Left kidney (tissue), 2 donors: ENCODE data around the gene PRKCA. TPM values are rescaled to one million over a fixed set of nuclear protein-coding genes. Genes with fewer than 3 reads are reported as not detected.

ENCODE experiments used
- DNase-seq: peaks from one replicate; pipeline ENCODE4 v3.0.0-alpha.2; 2013
- polyA plus RNA-seq: library from polyadenylated mRNA; unstranded; fragments of 120-200 nt; gene quantifications from one replicate; pipeline ENCODE4 v1.2.1, GENCODE V29; 2013; ENCODE audit not compliant: insufficient read length

Gene PRKCA
- polyA plus RNA-seq, 1 donor = 26.9 TPM

DNA sequence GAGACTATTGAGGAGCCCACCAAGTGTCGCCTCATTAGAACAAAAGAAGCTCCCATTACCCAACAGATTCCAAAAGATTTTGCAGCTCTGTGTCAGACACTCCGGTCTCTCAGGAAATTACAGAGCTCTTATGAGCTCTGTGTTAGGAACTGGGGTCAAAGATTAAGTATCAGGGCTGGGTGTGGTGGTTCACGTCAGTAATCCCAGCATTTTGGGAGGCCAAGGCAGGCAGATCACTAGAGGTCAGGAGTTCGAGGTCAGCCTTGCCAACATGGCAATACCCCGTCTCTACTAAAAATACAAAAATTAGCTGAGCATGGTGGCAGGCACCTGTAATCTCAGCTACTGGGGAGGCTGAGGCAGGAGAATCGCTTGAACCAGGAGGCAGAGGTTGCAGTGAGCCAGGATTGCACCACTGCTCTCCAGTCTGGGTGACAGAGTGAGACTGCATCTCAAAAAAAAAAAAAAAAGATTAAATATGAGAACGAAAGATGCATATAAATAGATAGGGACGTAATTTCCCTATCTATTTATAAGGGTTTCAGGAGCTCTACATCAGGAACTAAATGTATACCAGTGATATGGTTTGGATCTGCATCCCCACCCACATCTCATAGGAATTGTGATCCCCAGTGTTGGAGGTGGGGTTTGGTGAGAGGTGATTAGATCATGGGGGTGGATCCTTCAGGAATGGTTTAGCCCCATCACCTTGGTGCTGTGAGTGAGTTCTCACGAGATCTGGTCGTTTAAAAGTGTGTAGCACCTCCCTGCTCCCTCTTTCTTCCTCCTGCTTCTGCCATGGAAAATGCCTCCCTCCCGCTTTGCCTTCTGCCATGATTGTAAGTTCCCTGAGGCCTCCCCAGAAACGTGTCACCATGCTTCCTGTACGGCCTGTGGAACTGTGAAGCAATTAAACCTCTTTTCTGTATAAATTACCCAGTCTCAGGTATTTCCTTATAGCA lies 111.4 kb downstream of the PRKCA start:
- DNase-seq = no peak

DNA sequence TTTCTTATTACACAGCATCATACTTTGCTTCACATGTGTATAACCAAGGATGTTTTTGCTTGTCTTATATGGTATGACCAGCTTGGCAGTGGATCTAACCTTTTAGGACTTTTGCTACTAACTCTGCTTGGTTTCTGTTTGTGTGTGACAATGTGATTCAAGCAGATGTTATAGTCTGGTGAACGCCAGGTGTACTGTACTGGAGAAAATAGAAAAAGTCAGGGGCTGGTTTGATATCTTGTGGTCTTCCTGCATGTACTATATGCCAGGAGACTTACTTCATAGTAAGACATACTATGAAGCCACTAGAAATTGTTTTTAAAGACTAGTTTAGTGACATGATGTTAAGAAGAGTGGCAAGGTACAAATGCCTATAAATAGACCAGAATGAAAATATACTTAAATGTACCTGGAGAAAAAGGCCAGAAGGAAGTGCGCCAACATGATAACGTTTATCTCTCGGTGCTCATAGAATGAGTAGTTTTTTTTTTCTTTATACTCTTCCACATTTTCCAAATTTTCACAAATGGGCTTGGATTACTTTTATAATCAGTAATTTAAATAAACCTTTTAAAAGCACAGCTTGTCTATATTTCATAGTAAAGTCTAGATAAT lies 112.3 kb downstream of the PRKCA start:
- DNase-seq = no peak

DNA sequence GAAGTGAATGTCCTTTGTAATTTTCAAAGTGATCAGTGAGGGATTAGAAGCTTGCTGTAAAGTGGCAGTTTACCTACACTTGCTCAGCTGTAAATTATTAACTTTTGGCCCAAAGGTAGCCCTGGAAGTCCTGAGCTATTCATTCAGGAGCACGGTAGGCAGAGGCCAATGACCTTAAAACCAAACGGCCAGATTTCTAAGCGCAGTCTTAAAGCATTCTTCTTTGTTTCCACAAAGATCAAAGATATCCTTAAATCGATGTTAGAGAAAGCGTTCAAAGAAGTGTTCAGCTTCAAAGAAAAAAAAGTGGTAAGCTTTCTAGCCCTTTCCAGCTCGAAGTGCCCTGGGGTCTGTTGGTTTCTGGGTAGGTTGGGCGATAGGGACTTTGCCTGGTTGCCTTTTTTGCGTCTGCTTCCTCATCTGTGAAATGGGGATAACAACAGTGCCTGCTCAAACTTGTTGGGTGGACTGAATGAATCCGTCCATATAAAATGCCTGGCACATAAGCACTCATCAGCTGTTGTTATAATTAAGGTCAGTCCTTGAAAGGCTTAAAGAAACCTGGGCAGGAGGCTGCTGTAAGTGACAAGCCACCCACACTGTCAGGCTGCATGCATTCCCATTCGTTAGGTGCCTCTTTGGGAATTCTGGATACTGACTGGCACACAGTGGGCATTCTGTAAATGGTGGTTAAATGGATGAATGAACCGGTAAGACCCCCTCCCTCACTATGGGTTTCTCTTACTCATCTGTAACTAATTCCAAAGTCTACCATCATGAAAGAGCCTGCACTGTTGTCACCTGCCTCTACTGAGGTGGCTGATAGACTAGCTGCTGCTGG lies 113.2 kb downstream of the PRKCA start:
- DNase-seq = no peak

DNA sequence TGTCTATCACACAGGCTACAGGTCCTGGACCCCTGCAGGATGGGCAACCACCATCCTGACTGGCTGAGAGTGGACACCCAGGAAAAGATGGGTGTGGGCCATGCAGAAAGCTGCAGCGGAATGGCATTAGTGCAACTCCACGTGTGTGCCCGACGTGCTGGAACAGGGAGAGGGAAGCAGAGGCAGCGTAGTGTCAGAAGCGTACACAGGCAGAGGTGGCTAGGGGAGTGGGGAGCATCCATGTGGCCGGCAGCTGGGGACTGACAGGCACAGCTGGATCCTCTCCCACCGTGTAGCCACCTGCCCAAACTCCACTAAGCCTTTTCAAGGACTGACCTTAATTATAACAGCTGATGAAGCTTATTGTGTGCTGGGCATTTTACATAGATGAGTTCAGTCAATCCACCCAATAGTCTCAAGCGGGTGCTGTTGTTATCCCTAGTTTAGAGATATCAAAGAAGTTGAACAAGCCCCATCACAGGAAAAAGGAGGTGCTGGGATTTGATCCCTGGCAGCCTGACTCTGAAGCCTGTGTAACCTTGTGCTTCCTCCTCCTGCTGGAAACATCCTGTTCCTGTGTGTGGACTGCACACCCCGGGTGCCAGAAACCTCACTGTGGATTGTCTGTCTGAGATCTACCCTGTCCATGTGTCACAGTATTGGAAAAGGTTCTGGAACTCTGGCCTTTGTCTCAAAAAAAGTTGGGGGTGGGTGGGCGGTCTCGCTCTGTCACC lies 114.0 kb downstream of the PRKCA start:
- DNase-seq = no peak

DNA sequence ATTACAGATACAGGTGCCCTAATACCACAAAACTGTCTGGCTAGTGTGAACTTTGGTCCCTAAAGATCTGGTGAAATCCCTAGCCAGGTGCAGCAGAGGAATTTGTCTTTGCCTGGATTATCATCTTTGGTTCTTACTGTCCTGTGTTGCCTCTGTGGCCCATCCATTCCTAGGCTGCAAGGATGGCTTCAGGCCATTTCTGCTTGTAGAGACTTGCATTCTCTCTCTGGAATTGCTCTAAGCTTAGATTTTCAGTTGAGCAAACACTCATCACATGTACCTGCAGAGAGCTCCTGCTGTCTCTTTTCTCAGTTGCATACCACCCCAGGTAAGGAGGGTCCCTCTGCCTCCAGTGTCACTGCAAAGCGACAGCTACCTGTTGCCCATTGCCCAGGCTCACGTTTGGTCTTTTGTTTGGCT lies 114.9 kb downstream of the PRKCA start:
- no peak for DNase-seq

DNA sequence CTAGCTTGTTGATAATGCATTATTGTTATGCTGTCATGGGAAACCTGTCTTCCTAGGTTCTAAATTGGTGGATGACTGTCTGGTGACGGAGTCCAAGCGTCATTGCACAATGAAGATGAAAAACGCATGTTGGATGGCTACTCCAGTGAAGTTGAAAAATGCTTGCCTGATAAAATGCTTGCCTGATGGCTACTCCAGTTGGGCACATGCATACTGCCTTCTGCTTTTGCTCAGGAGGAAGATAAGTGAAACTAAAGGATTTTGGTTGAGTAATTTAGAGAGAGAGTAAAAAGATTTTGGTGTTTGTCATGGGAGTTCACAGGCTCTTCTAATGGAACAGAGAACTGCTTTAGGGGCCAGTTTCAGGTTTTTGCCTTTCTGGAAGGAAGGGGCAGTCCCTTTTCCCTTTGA lies 118.6 kb downstream of the PRKCA start:
- no peak for DNase-seq

DNA sequence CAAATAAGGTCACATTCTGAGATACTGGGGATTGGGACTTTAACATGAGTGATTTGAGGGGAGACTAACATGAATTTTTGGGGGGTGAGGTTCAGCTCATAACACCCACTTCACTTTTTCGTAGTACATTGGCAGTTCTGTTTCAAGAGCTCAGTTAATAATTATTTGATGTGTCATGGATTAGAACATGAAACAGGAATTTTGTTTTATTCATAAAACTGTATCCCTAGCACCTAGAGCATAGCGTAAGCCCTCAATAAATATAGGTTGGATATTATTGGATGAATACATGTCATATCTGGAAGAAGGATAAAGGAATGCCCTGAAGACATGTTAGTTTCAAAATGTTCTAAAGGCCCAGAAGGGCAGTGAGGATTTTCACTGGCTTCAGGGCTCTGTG lies 119.8 kb downstream of the PRKCA start:
- DNase-seq = no peak

DNA sequence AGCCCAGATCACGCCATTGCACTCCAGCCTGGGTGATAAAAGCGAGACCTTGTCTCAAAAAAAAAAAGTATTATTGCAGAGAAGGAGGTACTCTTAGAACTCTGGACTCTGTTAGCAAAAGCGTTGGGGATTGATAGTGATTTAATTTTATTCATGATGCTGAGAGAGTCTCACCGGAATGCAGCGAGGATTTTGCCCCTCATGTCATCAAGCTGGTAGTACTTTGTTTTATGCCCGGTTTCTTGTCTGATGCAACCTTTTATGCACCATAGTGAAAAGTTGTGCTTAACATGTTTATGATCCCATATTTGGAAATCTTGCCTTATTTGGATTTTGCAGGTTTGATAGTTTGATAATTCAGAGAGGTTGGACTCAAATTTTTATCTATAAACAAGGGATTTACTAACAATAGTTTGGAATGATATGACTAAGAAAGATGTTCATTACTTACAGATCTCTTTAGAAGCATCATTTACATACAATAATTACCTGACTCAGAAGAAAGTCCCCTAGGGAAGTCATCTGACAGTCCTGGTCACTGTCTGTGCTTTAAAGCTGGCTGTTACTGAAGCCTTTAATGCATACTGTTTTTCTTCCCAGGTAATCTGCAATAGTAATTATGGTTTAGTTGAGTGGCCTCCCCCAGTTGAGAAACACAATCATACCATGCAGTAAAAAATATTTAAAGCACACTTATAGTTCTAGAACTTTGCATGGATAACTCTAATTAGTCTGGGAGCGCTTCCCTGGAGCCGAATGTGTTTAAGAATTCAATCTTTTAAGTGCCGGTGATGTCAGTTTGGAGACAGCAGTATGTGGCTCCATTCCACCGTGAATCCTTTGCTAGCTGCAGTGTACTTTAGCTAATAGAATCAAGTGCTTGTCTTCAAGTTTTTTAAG lies 120.9 kb downstream of the PRKCA start:
- no peak for DNase-seq

DNA sequence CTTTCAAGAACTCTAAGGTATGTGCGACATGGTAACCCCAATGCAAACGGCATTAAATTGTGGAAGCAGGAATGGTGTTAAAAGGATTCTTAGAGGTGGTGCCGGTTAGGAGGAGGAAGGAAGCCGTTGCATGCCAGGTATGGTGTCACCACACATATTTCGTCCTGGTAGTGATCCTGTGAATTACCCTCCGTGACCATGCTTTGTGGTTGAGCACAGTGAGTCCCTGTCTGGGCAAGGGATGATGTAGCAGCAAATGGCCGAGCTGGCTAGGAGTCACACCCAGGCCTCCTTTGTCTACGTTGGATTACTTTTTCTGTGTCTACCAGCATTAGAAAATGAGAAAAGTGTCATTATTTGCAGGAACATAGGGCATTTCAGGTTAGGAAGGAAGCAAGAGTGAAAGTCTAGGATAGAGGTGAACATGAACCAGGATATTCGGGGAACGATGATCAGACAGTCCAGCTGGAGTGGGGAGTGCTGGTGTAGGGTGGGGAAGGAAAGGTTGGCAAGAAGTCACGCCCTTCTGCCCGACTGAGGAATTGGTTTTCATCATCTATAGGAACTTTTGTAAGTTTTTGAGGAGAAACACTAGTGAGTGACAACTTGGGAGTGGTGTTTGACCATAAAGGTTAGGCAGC lies 123.5 kb downstream of the PRKCA start:
- no peak for DNase-seq

DNA sequence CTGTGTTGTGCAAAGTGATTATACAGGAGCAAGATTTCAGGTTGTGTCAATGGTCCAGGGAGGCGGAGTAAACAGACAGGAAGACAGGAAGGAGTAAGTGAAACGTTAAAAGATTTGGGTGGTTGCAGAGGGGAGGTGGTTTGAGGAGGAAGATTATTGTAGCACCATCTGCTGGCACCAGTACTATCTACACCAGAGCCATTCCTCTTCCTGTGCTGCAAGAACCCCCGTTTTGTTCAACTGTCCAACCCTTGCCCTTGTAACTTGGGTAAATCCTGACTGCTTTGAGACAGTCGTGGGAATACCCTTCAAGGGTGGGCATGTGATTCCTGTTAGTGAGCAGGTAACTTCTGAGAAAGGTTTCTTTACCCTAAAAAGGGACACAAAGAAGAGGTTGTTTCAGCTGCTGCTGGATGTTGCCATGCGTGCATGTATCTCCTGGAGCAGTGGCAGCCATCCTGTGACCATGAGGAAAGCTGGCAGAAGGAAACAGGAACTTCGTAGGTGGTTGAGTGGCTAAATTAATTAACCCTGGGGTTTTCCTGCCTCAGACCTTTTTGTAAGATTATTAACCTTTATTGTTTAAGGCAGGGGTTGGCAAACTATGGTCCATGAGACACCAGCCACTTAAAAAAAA lies 124.1 kb downstream of the PRKCA start:
- no peak for DNase-seq

DNA sequence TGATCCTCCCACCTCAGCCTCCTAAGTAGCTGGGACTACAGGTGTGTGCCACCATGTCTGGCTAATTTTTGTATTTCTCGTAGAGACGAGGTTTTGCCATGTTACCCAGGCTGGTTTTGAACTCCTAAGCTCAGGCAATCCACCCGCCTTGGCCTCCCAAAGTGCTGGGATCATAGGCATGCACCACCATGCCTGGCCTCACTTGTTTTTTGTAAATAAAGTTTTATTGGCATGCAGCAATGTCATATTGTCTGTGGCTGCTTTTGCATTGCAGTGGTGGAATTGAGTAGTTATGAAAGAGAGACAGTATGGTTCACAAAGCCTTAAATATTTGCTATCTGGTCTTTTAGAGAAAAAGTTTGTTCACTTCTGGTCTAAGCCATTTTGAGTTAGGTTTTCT lies 124.7 kb downstream of the PRKCA start:
- DNase-seq = no peak

DNA sequence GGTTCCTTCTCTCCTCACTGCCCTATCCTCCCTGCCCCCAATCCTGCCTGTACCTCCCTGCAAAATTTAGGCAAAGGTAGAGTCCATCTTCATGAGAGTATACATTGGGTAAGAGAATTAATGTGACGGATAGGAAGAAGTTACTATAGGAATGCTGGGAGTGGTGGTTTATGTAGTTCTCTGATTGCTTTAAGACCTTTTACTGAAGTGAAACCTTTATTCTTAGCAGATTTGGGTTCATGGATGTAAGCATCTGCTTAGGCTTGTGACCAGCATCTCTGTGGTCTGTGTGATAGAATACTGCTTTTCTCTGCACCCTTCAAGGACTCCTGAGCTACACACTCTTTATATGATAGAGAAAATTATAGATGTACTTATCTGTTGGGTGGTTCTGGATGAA lies 127.3 kb downstream of the PRKCA start:
- DNase-seq = no peak

DNA sequence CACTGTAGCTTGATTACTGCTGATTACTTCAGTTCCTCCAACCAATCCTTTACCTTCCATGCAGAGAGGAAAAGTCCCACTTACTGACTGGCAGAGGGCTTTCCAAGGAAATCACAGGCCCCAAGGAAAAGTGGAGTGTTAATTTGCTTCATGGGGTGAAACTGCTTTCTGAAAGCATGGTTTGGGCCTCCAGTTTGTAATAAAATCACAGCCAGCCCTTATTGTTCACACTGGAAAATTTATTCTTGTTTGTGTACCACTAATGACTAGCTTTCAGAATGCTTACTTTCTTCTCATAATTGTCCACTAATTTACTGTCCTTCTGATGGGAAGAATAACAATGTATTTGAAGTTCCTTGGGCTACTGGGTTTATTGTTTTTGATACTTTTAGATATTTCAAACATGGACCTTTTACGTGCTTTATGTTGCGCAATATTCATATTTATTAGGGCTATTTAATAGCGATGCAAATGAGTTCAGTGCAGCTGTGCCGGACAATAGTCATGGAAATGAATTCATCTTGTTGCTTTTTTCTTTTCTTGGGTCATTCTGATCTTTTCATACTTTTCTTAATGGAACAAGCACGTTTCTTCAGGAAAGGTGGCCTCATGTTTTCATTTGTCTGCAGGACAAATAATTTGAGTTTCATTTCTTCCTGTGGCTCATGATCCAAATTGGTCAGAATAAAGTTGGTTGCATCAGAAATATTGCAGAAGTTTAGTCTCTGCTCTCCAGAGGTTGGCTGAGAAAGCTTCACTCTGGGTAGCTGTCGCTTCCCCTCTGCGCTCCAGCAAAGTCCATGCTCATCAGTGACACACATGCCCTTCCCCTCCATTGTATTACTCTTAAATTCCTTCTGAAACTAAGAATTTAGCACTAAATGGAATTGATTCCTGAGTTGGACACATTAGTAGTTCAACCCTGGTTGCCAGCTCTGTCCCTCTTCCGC lies 128.7 kb downstream of the PRKCA start:
- no peak for DNase-seq

DNA sequence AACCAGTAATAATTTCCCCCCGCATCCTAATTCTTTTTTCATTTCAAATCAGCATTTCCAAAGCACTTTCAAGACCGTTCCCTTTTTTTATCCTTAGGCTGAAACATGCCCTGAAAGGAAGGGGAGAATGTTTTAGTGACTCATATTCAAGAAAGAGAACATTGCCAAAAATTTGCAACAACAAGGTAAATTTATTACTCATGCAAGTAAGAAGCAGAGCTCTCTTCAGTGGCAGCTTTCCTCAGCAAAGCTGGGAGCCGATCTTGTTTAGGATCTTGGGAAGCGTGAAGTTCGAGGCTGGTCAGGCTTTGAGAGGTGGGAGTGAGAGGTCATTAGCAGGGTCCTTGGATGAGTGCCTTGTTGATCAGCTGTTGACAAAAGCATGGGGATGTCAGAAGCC lies 129.5 kb downstream of the PRKCA start:
- DNase-seq = no peak

DNA sequence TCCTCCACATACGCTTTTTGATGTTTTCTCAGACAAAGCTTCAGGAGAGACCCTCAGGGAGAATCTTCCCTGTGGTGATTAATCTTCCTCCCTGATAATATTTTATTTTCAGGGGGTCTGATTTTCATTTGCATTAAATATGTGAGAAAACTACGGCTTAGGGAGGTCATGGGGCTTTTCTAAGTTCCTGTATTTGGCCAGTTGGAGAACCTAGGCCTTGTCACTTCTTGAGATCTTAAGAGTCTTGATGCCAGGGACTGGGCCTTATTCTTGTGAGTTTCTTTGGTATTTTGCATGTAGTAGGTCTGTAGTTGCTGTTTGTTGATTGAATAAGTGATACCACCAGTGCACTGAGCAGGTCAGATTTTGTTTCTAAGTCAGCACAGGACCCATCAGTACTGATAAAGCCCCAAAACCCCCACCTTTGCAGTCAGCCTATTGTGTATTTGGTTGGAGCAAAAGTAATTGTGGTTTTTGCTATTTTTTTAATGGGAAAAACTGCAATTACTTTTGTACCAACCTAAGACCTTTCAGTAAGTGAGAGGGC lies 130.1 kb downstream of the PRKCA start:
- no peak for DNase-seq

DNA sequence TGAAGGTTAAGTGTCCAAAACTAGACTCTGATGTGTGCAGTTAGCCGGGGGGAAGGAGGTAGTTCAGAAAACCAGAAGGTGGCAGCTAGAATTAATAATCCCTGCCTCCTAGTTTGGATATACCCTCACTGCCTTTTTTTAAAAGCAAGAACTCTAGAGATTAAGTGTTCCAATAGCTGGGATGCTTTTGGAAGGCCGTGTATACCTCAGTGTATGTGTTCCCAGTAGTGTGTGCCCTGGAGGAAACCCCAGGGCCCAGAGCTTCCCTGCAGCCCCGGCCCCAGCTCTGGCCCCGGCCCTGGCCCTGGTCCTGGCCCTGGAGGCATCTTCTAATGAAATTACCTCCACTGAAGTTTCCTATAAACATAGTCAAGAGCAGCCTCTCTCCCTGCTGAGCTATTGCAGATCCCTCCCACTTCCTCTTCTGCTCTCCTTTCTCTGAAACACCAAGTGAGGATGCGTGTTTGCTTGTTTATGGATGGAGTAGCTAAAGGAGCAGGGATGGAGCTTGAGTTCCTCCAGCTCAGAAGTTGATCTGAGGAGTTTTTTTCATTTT lies 130.7 kb downstream of the PRKCA start:
- DNase-seq = no peak

DNA sequence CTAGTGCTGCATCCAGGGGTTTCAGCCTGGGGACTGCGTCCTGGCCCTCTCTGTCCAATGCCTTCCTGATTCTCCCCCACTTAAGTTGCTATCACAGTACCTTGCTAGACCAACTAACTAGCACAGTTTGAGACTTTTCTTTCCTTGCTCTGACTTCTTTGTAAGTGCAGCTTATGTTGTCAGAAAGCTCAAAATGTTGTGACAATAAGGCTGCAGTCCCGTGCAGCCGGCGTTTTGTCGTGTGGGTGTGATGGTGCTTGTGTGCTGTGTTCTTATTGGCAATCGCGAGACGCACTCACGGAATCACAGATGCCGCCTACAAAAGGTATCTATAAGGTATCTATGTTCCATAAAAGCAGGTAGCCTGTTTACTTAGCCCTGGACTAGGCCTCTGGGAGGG lies 132.8 kb downstream of the PRKCA start:
- no peak for DNase-seq

DNA sequence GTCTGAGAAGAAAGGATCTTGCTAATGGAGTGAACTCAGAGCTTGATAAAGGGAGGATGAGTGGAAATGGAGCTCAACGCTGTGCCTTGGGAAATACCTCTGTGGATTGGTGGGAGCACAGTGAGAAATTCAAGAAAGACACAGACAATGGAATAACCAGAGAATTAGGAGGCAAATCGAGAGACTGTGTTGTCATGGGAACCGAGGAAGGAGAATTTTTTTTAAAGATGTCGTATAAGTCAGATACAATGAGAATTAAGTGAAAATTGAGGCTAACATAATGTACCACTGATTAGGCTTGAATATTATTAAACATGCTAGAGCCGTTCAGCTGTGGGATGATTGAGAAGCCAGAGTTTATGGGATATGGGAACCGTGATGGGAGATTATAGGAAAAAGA lies 134.2 kb downstream of the PRKCA start:
- DNase-seq = no peak
